ENCODE data around the gene SLC13A2. TPM values are rescaled to one million over a fixed set of nuclear protein-coding genes. Genes with fewer than 3 reads are reported as not detected.
A peak's percentile ranks its signal among the peaks of the same experiment; 100 is the strongest.
"Not testable (repeated sequence)": the region's sequence is repeated elsewhere in the genome, so short reads cannot be mapped to it uniquely, and the experiment has no call there.

SLC13A2 gene
- total and polyA plus RNA-seq, 9 of the 15 experiments (the other 6 are each of a cell fraction or from before 2014, with no cell fraction given), result 0.13 TPM; not detected in 8

DNA sequence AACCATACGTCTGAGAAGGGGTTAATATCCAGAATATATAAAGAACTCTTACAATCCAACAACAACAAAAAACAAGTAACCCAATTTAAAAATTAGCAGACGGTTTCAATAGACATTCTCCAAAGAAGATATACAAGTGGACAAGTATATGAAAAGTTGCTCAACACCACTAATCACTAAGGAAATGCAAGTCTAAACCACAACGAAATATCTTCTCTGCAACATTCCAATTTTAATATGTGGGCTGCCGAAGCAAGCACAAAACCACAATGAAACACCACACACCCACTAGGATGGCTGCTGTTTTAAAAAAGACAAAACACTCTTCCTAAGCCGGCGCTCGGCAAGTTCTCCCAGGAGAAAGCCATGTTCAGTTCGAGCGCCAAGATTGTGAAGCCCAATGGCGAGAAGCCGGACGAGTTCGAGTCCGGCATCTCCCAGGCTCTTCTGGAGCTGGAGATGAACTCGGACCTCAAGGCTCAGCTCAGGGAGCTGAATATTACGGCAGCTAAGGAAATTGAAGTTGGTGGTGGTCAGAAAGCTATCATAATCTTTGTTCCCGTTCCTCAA is 5.9 kb upstream of the SLC13A2 start (continued):
- TF ChIP-seq CBX8 (IDR thresholded peaks at IDR 0.05; ENCODE audit: borderline replicate concordance, extremely low read depth, low read depth, low read length, poor library complexity, severe bottlenecking), result peak; percentile 93

GRCh38 chr17:28468033-28468735 is 5.3 kb upstream of the SLC13A2 start:
- TF ChIP-seq CBX8 (IDR thresholded peaks at IDR 0.05; ENCODE audit: borderline replicate concordance, extremely low read depth, low read depth, low read length, poor library complexity, severe bottlenecking) (peak; percentile 91), ZFP36 (IDR thresholded peaks at IDR 0.05; ENCODE audit: low read depth, low read length, partially characterized antibody) (peak; percentile 10), CBX2 (IDR thresholded peaks at IDR 0.05; ENCODE audit: insufficient read depth, low read length, poor library complexity, severe bottlenecking) (peak; percentile 41)
- H3K27me3 ChIP-seq (ENCODE audit: control insufficient read depth in 2 of 2, insufficient read depth in 2 of 2, low read length in 2 of 2), result peaks cover 29 to 67% of the 10 kb centered on the region in 2 experiments; a peak in 4 of 5 replicates
- H3K4me3 ChIP-seq; POLR2A ChIA-PET; in situ Hi-C loops (cut with MboI); H3K9ac ChIP-seq (ENCODE audit: insufficient read depth in 1 of 2, low read depth in 2 of 2, low read length in 2 of 2); H3K79me2 ChIP-seq (ENCODE audit: control insufficient read depth, insufficient read depth, low read length); H3K27ac ChIP-seq (ENCODE audit: extremely low read depth, low read depth, low read length); H3K9me1 ChIP-seq (ENCODE audit: control insufficient read depth, insufficient read depth, low read length); H3K36me3 ChIP-seq (ENCODE audit: control insufficient read depth, insufficient read depth, low read length); intact Hi-C loops (cut with micrococcal nuclease); FAIRE-seq; H3K4me1 ChIP-seq (replicated peaks in 1 of 2; ENCODE audit: control insufficient read depth in 2 of 2, insufficient read depth in 2 of 2, low read length in 2 of 2); H3K4me2 ChIP-seq (ENCODE audit: insufficient read depth, low read length); DNase-seq (ENCODE audit: extremely low read depth in 1 of 4, low spot score in 3 of 4); ATAC-seq; CTCF ChIA-PET (ENCODE audit: low intra/inter-chr PET ratio); H2AFZ ChIP-seq (ENCODE audit: low read depth, low read length); H3K9me3 ChIP-seq (replicated peaks; ENCODE audit: control insufficient read depth, insufficient read depth, low read depth, low read length): not testable (repeated sequence)
- TSS peak; percentile 42 for BruUV-seq (replicated peaks)
- WGBS (ENCODE audit: insufficient coverage, low coverage, missing lambda C conversion rate), result 17% methylated on average over 16 of the region's 20 CpGs
- peaks cover 20% of the 10 kb centered on the region for H4K20me1 ChIP-seq (replicated peaks; ENCODE audit: control insufficient read depth, insufficient read depth, low read length)
